ENCODE data around the gene CDK10. TPM values are rescaled to one million over a fixed set of nuclear protein-coding genes. Genes with fewer than 3 reads are reported as not detected.

The CDK10 gene
- total and polyA plus RNA-seq, 9 of the 15 experiments (the other 6 are each of a cell fraction or from before 2014, with no cell fraction given): 2.0 to 85.1 (median 40.1) TPM

GRCh38 chr16:89720551-89720812 is 34.0 kb downstream of the CDK10 start (continued):
- TF ChIP-seq ATF4 (CRISPR knock-in tag; IDR thresholded peaks at IDR 0.05) (no peak), RCOR1 (IDR thresholded peaks at IDR 0.05; ENCODE audit: borderline replicate concordance in 1 of 2, low read depth in 2 of 2, low read length in 2 of 2) (no peak), BDP1 (IDR thresholded peaks at IDR 0.05; ENCODE audit: insufficient read depth, insufficient read length) (no peak), TRIM28 (IDR thresholded peaks at IDR 0.05) (no peak), TSC22D4 (tag; IDR thresholded peaks at IDR 0.05) (no peak), ZKSCAN3 (CRISPR knock-in tag; IDR thresholded peaks at IDR 0.05) (no peak), HDAC8 (tag; IDR thresholded peaks at IDR 0.05) (no peak), PRPF4 (IDR thresholded peaks at IDR 0.05; ENCODE audit: insufficient read depth, low read depth, low read length, poor library complexity, severe bottlenecking) (no peak), HNRNPK (IDR thresholded peaks at IDR 0.05; ENCODE audit: low read depth, low read length, poor library complexity, severe bottlenecking) (no peak), FOS (IDR thresholded peaks at IDR 0.05; ENCODE audit: extremely low read depth, insufficient read length) (no peak), MCM2 (IDR thresholded peaks at IDR 0.05; ENCODE audit: low read depth) (no peak), ATF1 (CRISPR knock-in tag; IDR thresholded peaks at IDR 0.05) (no peak), ATF1 (tag; IDR thresholded peaks at IDR 0.05) (no peak), ZNF551 (CRISPR knock-in tag; IDR thresholded peaks at IDR 0.05) (no peak), RHOXF2B (CRISPR knock-in tag; conservative IDR thresholded peaks at IDR 0.05) (no peak), ZNF764 (CRISPR knock-in tag; IDR thresholded peaks at IDR 0.05; ENCODE audit: low read depth) (no peak)
- TF ChIP-seq, protein P1, sequence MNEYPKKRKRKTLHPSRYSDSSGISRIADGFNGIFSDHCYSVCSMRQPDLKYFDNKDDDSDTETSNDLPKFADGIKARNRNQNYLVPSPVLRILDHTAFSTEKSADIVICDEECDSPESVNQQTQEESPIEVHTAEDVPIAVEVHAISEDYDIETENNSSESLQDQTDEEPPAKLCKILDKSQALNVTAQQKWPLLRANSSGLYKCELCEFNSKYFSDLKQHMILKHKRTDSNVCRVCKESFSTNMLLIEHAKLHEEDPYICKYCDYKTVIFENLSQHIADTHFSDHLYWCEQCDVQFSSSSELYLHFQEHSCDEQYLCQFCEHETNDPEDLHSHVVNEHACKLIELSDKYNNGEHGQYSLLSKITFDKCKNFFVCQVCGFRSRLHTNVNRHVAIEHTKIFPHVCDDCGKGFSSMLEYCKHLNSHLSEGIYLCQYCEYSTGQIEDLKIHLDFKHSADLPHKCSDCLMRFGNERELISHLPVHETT (CRISPR knock-in tag; conservative IDR thresholded peaks at IDR 0.05 in 1 of 2, IDR thresholded peaks at IDR 0.05 in 1 of 2): no peak
- TF ChIP-seq, protein P2, sequence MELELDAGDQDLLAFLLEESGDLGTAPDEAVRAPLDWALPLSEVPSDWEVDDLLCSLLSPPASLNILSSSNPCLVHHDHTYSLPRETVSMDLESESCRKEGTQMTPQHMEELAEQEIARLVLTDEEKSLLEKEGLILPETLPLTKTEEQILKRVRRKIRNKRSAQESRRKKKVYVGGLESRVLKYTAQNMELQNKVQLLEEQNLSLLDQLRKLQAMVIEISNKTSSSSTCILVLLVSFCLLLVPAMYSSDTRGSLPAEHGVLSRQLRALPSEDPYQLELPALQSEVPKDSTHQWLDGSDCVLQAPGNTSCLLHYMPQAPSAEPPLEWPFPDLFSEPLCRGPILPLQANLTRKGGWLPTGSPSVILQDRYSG (tag; conservative IDR thresholded peaks at IDR 0.05; ENCODE audit: low read depth): no peak
- TF ChIP-seq, protein P3, sequence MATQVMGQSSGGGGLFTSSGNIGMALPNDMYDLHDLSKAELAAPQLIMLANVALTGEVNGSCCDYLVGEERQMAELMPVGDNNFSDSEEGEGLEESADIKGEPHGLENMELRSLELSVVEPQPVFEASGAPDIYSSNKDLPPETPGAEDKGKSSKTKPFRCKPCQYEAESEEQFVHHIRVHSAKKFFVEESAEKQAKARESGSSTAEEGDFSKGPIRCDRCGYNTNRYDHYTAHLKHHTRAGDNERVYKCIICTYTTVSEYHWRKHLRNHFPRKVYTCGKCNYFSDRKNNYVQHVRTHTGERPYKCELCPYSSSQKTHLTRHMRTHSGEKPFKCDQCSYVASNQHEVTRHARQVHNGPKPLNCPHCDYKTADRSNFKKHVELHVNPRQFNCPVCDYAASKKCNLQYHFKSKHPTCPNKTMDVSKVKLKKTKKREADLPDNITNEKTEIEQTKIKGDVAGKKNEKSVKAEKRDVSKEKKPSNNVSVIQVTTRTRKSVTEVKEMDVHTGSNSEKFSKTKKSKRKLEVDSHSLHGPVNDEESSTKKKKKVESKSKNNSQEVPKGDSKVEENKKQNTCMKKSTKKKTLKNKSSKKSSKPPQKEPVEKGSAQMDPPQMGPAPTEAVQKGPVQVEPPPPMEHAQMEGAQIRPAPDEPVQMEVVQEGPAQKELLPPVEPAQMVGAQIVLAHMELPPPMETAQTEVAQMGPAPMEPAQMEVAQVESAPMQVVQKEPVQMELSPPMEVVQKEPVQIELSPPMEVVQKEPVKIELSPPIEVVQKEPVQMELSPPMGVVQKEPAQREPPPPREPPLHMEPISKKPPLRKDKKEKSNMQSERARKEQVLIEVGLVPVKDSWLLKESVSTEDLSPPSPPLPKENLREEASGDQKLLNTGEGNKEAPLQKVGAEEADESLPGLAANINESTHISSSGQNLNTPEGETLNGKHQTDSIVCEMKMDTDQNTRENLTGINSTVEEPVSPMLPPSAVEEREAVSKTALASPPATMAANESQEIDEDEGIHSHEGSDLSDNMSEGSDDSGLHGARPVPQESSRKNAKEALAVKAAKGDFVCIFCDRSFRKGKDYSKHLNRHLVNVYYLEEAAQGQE (IDR thresholded peaks at IDR 0.05; ENCODE audit: borderline replicate concordance): peak; percentile 54
- TF ChIP-seq, protein P3 (CRISPR knock-in tag; IDR thresholded peaks at IDR 0.05; ENCODE audit: low read depth): no peak
